Natural killer cell (primary cell): ENCODE results near the gene DPCD. TPM values are rescaled to one million over a fixed set of nuclear protein-coding genes. Genes with fewer than 3 reads are reported as not detected.
A peak's percentile ranks its signal among the peaks of the same experiment; 100 is the strongest.

Experiments
- ATAC-seq, 3 donors: fragments of 150-1000 bp in 2 of 3; fragments of 200-7000 bp in 1 of 3; cut with Tn5 transposase; 1 replicate in 1 of 3; 2 replicates in 2 of 3; pipeline ENCODE4 v1.10.0; 2021; ENCODE audit warnings: mild to moderate bottlenecking in 2 of 3, moderate library complexity in 2 of 3
- DNase-seq, 2 donors: peaks; one replicate each; pipeline versions ENCODE4 v3.0.0 to v3.0.0-alpha.2; 2013 to 2021; ENCODE audit warnings: mixed read lengths in 1 of 2
- H3K27ac ChIP-seq: one replicate; pipeline ENCODE4 v1.5.1; 2013; ENCODE audit warnings: mild to moderate bottlenecking, low read length
- H3K27me3 ChIP-seq: one replicate; pipeline ENCODE4 v1.6.1; 2013; ENCODE audit warnings: low read length; ENCODE audit not compliant: control insufficient read depth, insufficient read depth
- H3K36me3 ChIP-seq: one replicate; pipeline ENCODE4 v1.6.1; 2013; ENCODE audit warnings: low read length; ENCODE audit not compliant: control insufficient read depth, insufficient read depth
- H3K4me1 ChIP-seq: one replicate; pipeline ENCODE4 v1.6.1; 2013; ENCODE audit warnings: low read length; ENCODE audit not compliant: control insufficient read depth, insufficient read depth
- H3K4me3 ChIP-seq: one replicate; pipeline ENCODE4 v1.5.1; 2013; ENCODE audit warnings: low read length
- H3K9me3 ChIP-seq: one replicate; pipeline ENCODE4 v1.6.1; 2013; ENCODE audit warnings: low read length; ENCODE audit not compliant: control insufficient read depth, insufficient read depth
- H3K27ac Mint-ChIP-seq, 2 donors: one replicate each; pipeline ENCODE4 v1.8.0; 2022; ENCODE audit warnings: mild to moderate bottlenecking in 2 of 2, mixed read lengths in 2 of 2, moderate library complexity in 1 of 2
- H3K27me3 Mint-ChIP-seq, 2 donors: one replicate each; pipeline ENCODE4 v1.8.0; 2022; ENCODE audit warnings: low read depth in 2 of 2, mixed read lengths in 2 of 2
- H3K36me3 Mint-ChIP-seq: one replicate; pipeline ENCODE4 v1.8.0; 2022; ENCODE audit warnings: mixed read lengths
- H3K4me1 Mint-ChIP-seq, 2 donors: one replicate each; pipeline ENCODE4 v1.8.0; 2022; ENCODE audit warnings: mixed read lengths in 2 of 2
- H3K4me3 Mint-ChIP-seq: one replicate; pipeline ENCODE4 v1.8.0; 2022; ENCODE audit warnings: mild to moderate bottlenecking, moderate library complexity, mixed read lengths
- H3K9me3 Mint-ChIP-seq, 2 donors: one replicate each; pipeline ENCODE4 v1.8.0; 2022; ENCODE audit warnings: mixed read lengths in 2 of 2
- WGBS: methylation state at CpG from one replicate; pipeline ENCODE4 v1.1.7; 2013; ENCODE audit warnings: missing lambda C conversion rate; ENCODE audit not compliant: insufficient coverage; 5-methylcytosine and 5-hydroxymethylcytosine counted together
- intact Hi-C: fragments of 100-400 bp; cut with micrococcal nuclease; formaldehyde crosslinking; loops from one replicate; pipeline ENCODE4 v1.14.2; 2022
- total RNA-seq, 4 donors: library from RNA; stranded (reverse); fragments of 120-200 nt in 1 of 4; gene quantifications; one replicate each; pipeline versions ENCODE4 v1.2.3 to v1.2.4, GENCODE V29; 2013 to 2022
- TF ChIP-seq, protein P1 (sequence below): fragments of 200-600 bp; IDR thresholded peaks from one replicate; pipeline ENCODE4 v1.8.0; 2022; ENCODE audit warnings: antibody characterized with exemption

Gene DPCD
- total RNA-seq, 3 donors from 2014 or later (not counting 1 experiment from before 2014, with no cell fraction given), result 0.72 to 1.0 (median 0.83) TPM

DNA sequence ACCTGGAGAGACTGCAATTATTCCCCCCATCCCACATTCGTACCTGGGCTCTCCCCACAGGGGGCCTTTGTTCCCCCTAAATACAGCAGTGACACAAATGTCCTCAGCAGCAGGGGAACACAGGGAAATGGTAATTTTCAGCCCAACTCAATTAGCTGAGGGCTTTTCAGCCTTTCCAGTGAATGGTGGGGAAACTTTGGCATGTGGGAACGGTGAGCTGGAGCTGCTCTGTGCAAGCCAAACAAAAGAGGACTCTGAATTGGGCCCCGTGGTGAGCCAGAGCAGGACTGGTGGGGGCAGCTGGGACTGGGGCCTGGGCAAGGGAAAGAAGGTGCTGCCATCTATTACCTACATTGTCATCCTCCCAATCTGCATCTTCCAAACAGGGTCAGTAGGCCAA lies 55.9 kb downstream of the DPCD start:
- no peaks in the 10 kb centered on the region for H3K4me1 ChIP-seq
- no peak for ATAC-seq
- no peaks in the 10 kb centered on the region for H3K27me3 ChIP-seq
- peaks cover 21% of the 10 kb centered on the region for H3K36me3 ChIP-seq
- Mint-ChIP-seq H3K4me1 (peaks cover 41 to 53% of the 10 kb centered on the region in 2 donors), H3K27ac (no peak overlapping the region), H3K27me3 (no peaks in the 10 kb centered on the region), H3K9me3 (no peaks in the 10 kb centered on the region), H3K36me3 (no peaks in the 10 kb centered on the region), H3K4me3 (no peak overlapping the region)
- DNase-seq, result no peak
- 91% methylated on average over 3 of the region's 3 CpGs for WGBS
- H3K4me3 ChIP-seq, result no peak overlapping the region
- TF ChIP-seq, protein P1, sequence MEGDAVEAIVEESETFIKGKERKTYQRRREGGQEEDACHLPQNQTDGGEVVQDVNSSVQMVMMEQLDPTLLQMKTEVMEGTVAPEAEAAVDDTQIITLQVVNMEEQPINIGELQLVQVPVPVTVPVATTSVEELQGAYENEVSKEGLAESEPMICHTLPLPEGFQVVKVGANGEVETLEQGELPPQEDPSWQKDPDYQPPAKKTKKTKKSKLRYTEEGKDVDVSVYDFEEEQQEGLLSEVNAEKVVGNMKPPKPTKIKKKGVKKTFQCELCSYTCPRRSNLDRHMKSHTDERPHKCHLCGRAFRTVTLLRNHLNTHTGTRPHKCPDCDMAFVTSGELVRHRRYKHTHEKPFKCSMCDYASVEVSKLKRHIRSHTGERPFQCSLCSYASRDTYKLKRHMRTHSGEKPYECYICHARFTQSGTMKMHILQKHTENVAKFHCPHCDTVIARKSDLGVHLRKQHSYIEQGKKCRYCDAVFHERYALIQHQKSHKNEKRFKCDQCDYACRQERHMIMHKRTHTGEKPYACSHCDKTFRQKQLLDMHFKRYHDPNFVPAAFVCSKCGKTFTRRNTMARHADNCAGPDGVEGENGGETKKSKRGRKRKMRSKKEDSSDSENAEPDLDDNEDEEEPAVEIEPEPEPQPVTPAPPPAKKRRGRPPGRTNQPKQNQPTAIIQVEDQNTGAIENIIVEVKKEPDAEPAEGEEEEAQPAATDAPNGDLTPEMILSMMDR, result no peak
- intact Hi-C loops, result no loop called here
- no peaks in the 10 kb centered on the region for H3K9me3 ChIP-seq
- H3K27ac ChIP-seq, result no peak overlapping the region

DNA sequence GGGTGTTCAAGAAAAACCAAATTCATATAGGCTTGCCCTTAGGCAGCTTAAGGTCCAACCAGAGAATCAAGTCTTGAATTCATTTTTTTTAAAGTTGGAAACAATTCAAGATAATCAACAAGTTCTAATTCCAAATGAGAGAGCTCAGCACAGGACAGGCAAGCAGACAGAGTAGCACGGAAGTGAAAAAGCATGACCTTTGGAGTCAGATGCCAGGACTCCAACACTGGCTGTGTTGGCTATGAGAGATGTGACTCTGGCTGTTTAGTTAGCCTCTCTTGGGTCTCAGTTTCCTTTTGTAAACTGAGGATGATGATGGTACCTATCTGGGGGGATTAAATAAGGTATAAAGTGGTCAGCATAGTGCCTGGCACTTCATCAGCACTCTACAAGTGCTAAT lies 57.5 kb downstream of the DPCD start:
- Mint-ChIP-seq H3K27ac (peak overlapping the region in 1 of 2 donors; percentile 70), H3K9me3 (no peaks in the 10 kb centered on the region), H3K36me3 (no peaks in the 10 kb centered on the region), H3K4me1 (peaks cover 33 to 50% of the 10 kb centered on the region in 2 donors), H3K4me3 (no peak overlapping the region), H3K27me3 (no peaks in the 10 kb centered on the region)
- no peak overlapping the region for H3K4me3 ChIP-seq
- 100% methylated on average over 1 of the region's 1 CpG for whole genome bisulfite sequencing
- H3K27me3 ChIP-seq, result no peaks in the 10 kb centered on the region
- no peak overlapping the region for H3K27ac ChIP-seq
- DNase-seq, result no peak
- TF ChIP-seq, protein P1, result no peak
- H3K9me3 ChIP-seq, result no peaks in the 10 kb centered on the region
- peaks cover 30% of the 10 kb centered on the region for H3K36me3 ChIP-seq
- intact Hi-C loops, result no loop called here
- no peaks in the 10 kb centered on the region for H3K4me1 ChIP-seq
- ATAC-seq, result no peak

DNA sequence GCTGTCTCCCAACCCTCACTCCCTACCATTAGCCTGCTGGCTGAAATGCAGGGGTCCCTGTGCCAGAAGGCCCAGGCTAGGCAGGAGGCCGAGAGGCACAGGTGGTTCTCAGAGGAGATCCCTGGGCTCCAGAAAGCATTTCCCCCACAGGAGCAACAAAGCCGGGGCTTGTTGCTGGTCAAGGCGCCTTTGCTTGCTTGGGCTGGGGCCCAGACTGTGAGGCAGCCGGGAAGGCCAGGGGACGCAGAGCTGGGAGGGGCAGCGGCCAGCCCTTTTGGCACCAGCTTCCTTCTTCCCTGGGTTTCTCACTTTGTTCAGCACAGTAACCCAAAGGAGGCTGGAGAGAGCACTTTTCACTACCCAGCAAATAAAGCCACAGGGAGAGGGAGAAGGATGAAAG lies 58.2 kb downstream of the DPCD start:
- Mint-ChIP-seq H3K36me3 (no peaks in the 10 kb centered on the region), H3K9me3 (no peaks in the 10 kb centered on the region), H3K4me3 (no peak overlapping the region), H3K27me3 (no peaks in the 10 kb centered on the region), H3K4me1 (peaks cover 33 to 47% of the 10 kb centered on the region in 2 donors), H3K27ac (no peak overlapping the region)
- H3K27me3 ChIP-seq, result no peaks in the 10 kb centered on the region
- H3K9me3 ChIP-seq, result no peaks in the 10 kb centered on the region
- TF ChIP-seq, protein P1, result no peak
- no peaks in the 10 kb centered on the region for H3K4me1 ChIP-seq
- DNase-seq, result no peak
- intact Hi-C loops, result no loop called here
- peaks cover 33% of the 10 kb centered on the region for H3K36me3 ChIP-seq
- WGBS, result 97% methylated on average over 6 of the region's 6 CpGs
- H3K4me3 ChIP-seq, result no peak overlapping the region
- H3K27ac ChIP-seq, result no peak overlapping the region
- no peak for ATAC-seq

DNA sequence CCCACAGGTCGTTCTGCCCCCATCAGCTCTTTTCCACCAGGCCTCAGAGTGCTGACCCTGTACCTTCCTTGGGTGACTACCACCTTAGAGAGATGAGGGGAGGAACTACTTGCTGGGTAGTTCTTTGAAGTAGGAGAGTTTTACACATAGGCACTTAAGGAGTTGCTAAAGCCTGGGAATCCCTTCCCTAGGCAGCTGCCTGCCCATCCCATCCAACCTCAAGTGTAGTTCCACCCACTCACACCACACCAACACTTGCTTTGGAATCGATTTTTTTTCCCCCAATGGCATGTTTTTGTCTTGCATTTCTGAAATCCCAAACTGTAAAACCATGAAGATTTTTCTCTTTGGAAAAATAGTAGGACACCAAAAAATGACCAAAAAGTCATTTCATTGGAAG lies 59.1 kb downstream of the DPCD start:
- WGBS, result 94% methylated on average over 1 of the region's 2 CpGs
- Mint-ChIP-seq H3K4me1 (peaks cover 33 to 43% of the 10 kb centered on the region in 2 donors), H3K9me3 (no peaks in the 10 kb centered on the region), H3K27ac (peak overlapping the region in 1 of 2 donors; percentile 33), H3K36me3 (no peaks in the 10 kb centered on the region), H3K27me3 (no peaks in the 10 kb centered on the region), H3K4me3 (no peak overlapping the region)
- H3K4me1 ChIP-seq, result no peaks in the 10 kb centered on the region
- H3K27ac ChIP-seq, result no peak overlapping the region
- ATAC-seq (no peak), DNase-seq (no peak)
- no peaks in the 10 kb centered on the region for H3K27me3 ChIP-seq
- H3K36me3 ChIP-seq, result peaks cover 40% of the 10 kb centered on the region
- TF ChIP-seq, protein P1, result no peak
- intact Hi-C loops, result no loop called here
- H3K9me3 ChIP-seq, result no peaks in the 10 kb centered on the region
- no peak overlapping the region for H3K4me3 ChIP-seq
